Activated CD4-positive, alpha-beta T cell treated with anti-CD3 and anti-CD28 coated beads, Interleukin-2, amount 50 U/mL, for 16 hours (primary cell): ENCODE results near the gene NCK1.
A peak's percentile ranks its signal among the peaks of the same experiment; 100 is the strongest.

ENCODE experiments used
- DNase-seq: peaks from one replicate; pipeline ENCODE4 v3.0.0-alpha.2; 2020

NCK1 gene

GRCh38 chr3:136861890-136862616, at the start of gene NCK1:
NCK1 (plus strand) TSS chr3:136862208; CDS start chr3:136928002, 65,794 bp downstream.
- peak; percentile 99 for DNase-seq

- DNase-seq: no peak
These were observed 44.6 kb upstream of the NCK1 start for GRCh38 chr3:136817448-136817847.

- DNase-seq: peak; percentile 32
These were observed 43.7 kb upstream of the NCK1 start for GRCh38 chr3:136818191-136818768.

- no peak for DNase-seq
These were observed 43.1 kb upstream of the NCK1 start, which contains the start of gene SLC35G2 for GRCh38 chr3:136818769-136819391. SLC35G2 (plus strand) TSS chr3:136819126; CDS start chr3:136854461, 35,335 bp downstream.

- no peak for DNase-seq
These were observed 42.6 kb upstream of the NCK1 start for GRCh38 chr3:136819392-136819730.

GRCh38 chr3:136819731-136820679, 42.0 kb upstream of the NCK1 start:
- DNase-seq: peak; percentile 22

GRCh38 chr3:136831461-136831860, 30.5 kb upstream of the NCK1 start:
- no peak for DNase-seq

- DNase-seq: no peak
These were observed 26.8 kb upstream of the NCK1 start for GRCh38 chr3:136835089-136835812.

GRCh38 chr3:136835813-136836510, 26.0 kb upstream of the NCK1 start:
- no peak for DNase-seq

- no peak for DNase-seq
These were observed 25.4 kb upstream of the NCK1 start for GRCh38 chr3:136836511-136837156.

GRCh38 chr3:136838641-136839555, 23.1 kb upstream of the NCK1 start:
- DNase-seq: peak; percentile 22

- no peak for DNase-seq
These were observed 22.5 kb upstream of the NCK1 start for GRCh38 chr3:136839556-136839931.

- no peak for DNase-seq
These were observed 21.8 kb upstream of the NCK1 start for GRCh38 chr3:136840252-136840651.

- no peak for DNase-seq
These were observed 19.7 kb upstream of the NCK1 start for GRCh38 chr3:136842294-136842693.

- no peak for DNase-seq
These were observed 17.3 kb upstream of the NCK1 start for GRCh38 chr3:136844724-136845123.

- DNase-seq: no peak
These were observed 9.8 kb upstream of the NCK1 start for GRCh38 chr3:136852180-136852579.

GRCh38 chr3:136856665-136857064, 5.3 kb upstream of the NCK1 start:
- no peak for DNase-seq

- no peak for DNase-seq
These were observed 3.6 kb upstream of the NCK1 start for GRCh38 chr3:136858381-136858780.

- DNase-seq: no peak
These were observed 1.5 kb upstream of the NCK1 start for GRCh38 chr3:136860541-136860940.
